ENCODE results near the gene PATZ1.

GRCh38 chr22:31287818-31288495 lies 58.2 kb downstream of the PATZ1 start:
- no peak for TF ChIP-seq CTCF (IDR thresholded peaks at IDR 0.05; ENCODE audit: extremely low read depth in 1 of 2, insufficient read depth in 1 of 2, low read depth in 1 of 2, low read length in 2 of 2)
- TF ChIP-seq POLR2A (IDR thresholded peaks at IDR 0.05; ENCODE audit: low read depth, low read length), result no peak
- no peak for TF ChIP-seq EZH2 (IDR thresholded peaks at IDR 0.05; ENCODE audit: borderline replicate concordance, low read depth, low read length, severe bottlenecking)
- TF ChIP-seq JUN (IDR thresholded peaks at IDR 0.05; ENCODE audit: borderline replicate concordance, insufficient read depth, insufficient read length, low read depth), result no peak
